Right atrium auricular region (tissue), 2 donors: ENCODE measurements around the gene TTC7B. TPM values are rescaled to one million over a fixed set of nuclear protein-coding genes. Genes with fewer than 3 reads are reported as not detected.

Source experiments
- DNase-seq: peaks from one replicate; pipeline ENCODE4 v3.0.0-alpha.2; 2019; ENCODE audit warnings: low spot score
- H3K27ac ChIP-seq, 2 donors: fragments of 200-600 bp; sonication (generic); 1 replicate in 1 of 2; 2 replicates in 1 of 2; pipeline ENCODE4 v1.5.1; 2016 to 2019
- H3K27me3 ChIP-seq, 2 donors: fragments of 200-600 bp; sonication (generic); one replicate each; pipeline versions ENCODE4 v1.5.1 to v1.6.0; 2017 to 2019
- H3K36me3 ChIP-seq: fragments of 200-600 bp; sonication (generic); one replicate; pipeline ENCODE4 v1.5.1; 2016
- H3K4me1 ChIP-seq, 2 donors: fragments of 200-600 bp; sonication (generic); one replicate each; pipeline versions ENCODE4 v1.5.1 to v1.6.0; 2017 to 2019
- H3K4me3 ChIP-seq, 2 donors: fragments of 200-600 bp; sonication (generic); 1 replicate in 1 of 2; 2 replicates in 1 of 2; pipeline ENCODE4 v1.5.1; 2017 to 2019; ENCODE audit warnings: mild to moderate bottlenecking in 1 of 2, moderate library complexity in 1 of 2
- H3K9me3 ChIP-seq, 2 donors: fragments of 200-600 bp; sonication (generic); one replicate each; pipeline ENCODE4 v1.5.1; 2019
- CTCF ChIP-seq, 2 donors: fragments of 200-600 bp; sonication (generic); IDR thresholded peaks; one replicate each; pipeline ENCODE4 v1.5.1; 2019; ENCODE audit warnings: antibody characterized with exemption in 2 of 2
- total RNA-seq, 2 donors: library from RNA; depleted of rRNA; stranded (reverse); fragments of >200 nt; gene quantifications; one replicate each; pipeline ENCODE4 v1.1.0, GENCODE V29; 2016

TTC7B gene
- total RNA-seq, 2 donors from 2014 or later, result 45.5 to 57.3 TPM

- Histone ChIP-seq H3K27ac (no peak overlapping the region), H3K4me3 (no peak overlapping the region), H3K9me3 (no peaks in the 10 kb centered on the region), H3K36me3 (no peaks in the 10 kb centered on the region), H3K4me1 (no peaks in the 10 kb centered on the region), H3K27me3 (no peaks in the 10 kb centered on the region)
- TF ChIP-seq CTCF (IDR thresholded peaks at IDR 0.05), result no peak
- no peak for DNase-seq
Measured at GRCh38 chr14:90499908-90500664, 316.1 kb downstream of the TTC7B start.

GRCh38 chr14:90499121-90499520, 317.1 kb downstream of the TTC7B start:
- H3K4me1 ChIP-seq, result no peaks in the 10 kb centered on the region
- no peak for TF ChIP-seq CTCF (IDR thresholded peaks at IDR 0.05)
- no peaks in the 10 kb centered on the region for H3K36me3 ChIP-seq
- H3K27me3 ChIP-seq, result no peaks in the 10 kb centered on the region
- no peak overlapping the region for H3K4me3 ChIP-seq
- no peaks in the 10 kb centered on the region for H3K9me3 ChIP-seq
- H3K27ac ChIP-seq, result no peak overlapping the region
- DNase-seq, result no peak

- no peak for DNase-seq
- Histone ChIP-seq H3K4me3 (no peak overlapping the region), H3K9me3 (no peaks in the 10 kb centered on the region), H3K36me3 (no peaks in the 10 kb centered on the region), H3K27ac (no peak overlapping the region), H3K4me1 (no peaks in the 10 kb centered on the region), H3K27me3 (no peaks in the 10 kb centered on the region)
- TF ChIP-seq CTCF (IDR thresholded peaks at IDR 0.05), result no peak
Measured at GRCh38 chr14:90498198-90498597, 318.0 kb downstream of the TTC7B start.

GRCh38 chr14:90496379-90496778, 319.9 kb downstream of the TTC7B start:
- Histone ChIP-seq H3K4me3 (no peak overlapping the region), H3K9me3 (no peaks in the 10 kb centered on the region), H3K36me3 (no peaks in the 10 kb centered on the region), H3K27ac (no peak overlapping the region), H3K4me1 (peaks cover 0 to 10% of the 10 kb centered on the region in 2 donors), H3K27me3 (no peaks in the 10 kb centered on the region)
- TF ChIP-seq CTCF (IDR thresholded peaks at IDR 0.05), result no peak
- no peak for DNase-seq

GRCh38 chr14:90495357-90496276, 320.6 kb downstream of the TTC7B start:
- no peak for TF ChIP-seq CTCF (IDR thresholded peaks at IDR 0.05)
- no peaks in the 10 kb centered on the region for H3K36me3 ChIP-seq
- H3K4me1 ChIP-seq, result peaks cover 0 to 18% of the 10 kb centered on the region in 2 donors
- no peak for DNase-seq
- no peak overlapping the region for H3K27ac ChIP-seq
- H3K4me3 ChIP-seq, result no peak overlapping the region
- no peaks in the 10 kb centered on the region for H3K27me3 ChIP-seq
- H3K9me3 ChIP-seq, result no peaks in the 10 kb centered on the region
